Transverse colon (tissue), 4 donors: Measurements from ENCODE around the gene STARD6.

Source experiments
- CTCF ChIP-seq, 5 experiments: fragments of 200-600 bp in 3 of 5; fragments of 450-650 bp in 2 of 5; sonication (generic) in 3 of 5; IDR thresholded peaks; 1 replicate in 2 of 5; 2 replicates in 3 of 5; pipeline ENCODE4 v1.5.1; 2016 to 2017; ENCODE audit warnings: antibody characterized with exemption in 5 of 5, inconsistent platforms in 3 of 5, mild to moderate bottlenecking in 2 of 5, moderate library complexity in 1 of 5
- EP300 ChIP-seq: sonication (generic); formaldehyde crosslinking; IDR thresholded peaks from one replicate; pipeline ENCODE4 v1.6.1; 2017; ENCODE audit warnings: antibody characterized with exemption, low read depth
- POLR2A ChIP-seq: fragments of 450-650 bp; IDR thresholded peaks from one replicate; pipeline ENCODE4 v1.6.1; 2016; ENCODE audit warnings: antibody characterized with exemption, mild to moderate bottlenecking, moderate library complexity
- POLR2AphosphoS5 ChIP-seq, 3 donors: sonication (generic); formaldehyde crosslinking; IDR thresholded peaks; one replicate each; pipeline ENCODE4 v1.6.1; 2016; ENCODE audit warnings: antibody characterized with exemption in 3 of 3

- no peak for TF ChIP-seq CTCF (IDR thresholded peaks at IDR 0.05)
- TF ChIP-seq POLR2A: no peak
- no peak for TF ChIP-seq POLR2AphosphoS5 (IDR thresholded peaks at IDR 0.05)
- no peak for TF ChIP-seq EP300
These were observed 29.8 kb downstream of the STARD6 start for GRCh38 chr18:54327818-54328217.
